Esophagus muscularis mucosa (tissue), 3 donors: ENCODE measurements around the gene HAO1.

ENCODE experiments used
- POLR2A ChIP-seq: fragments of 450-650 bp; IDR thresholded peaks from one replicate; pipeline ENCODE4 v1.6.1; 2017; ENCODE audit warnings: antibody characterized with exemption, moderate library complexity, mild to moderate bottlenecking, low read depth
- POLR2AphosphoS5 ChIP-seq, 2 donors: sonication (generic); formaldehyde crosslinking; IDR thresholded peaks; one replicate each; pipeline ENCODE4 v1.6.1; 2017; ENCODE audit warnings: antibody characterized with exemption in 2 of 2
- TF ChIP-seq, protein P1 (sequence below), 3 experiments: fragments of 200-600 bp in 2 of 3; fragments of 450-650 bp in 1 of 3; sonication (generic) in 2 of 3; IDR thresholded peaks; one replicate each; pipeline ENCODE4 v1.5.1; 2017 to 2019; ENCODE audit warnings: antibody characterized with exemption in 3 of 3, mild to moderate bottlenecking in 2 of 3, moderate library complexity in 1 of 3

- TF ChIP-seq POLR2A (no peak), POLR2AphosphoS5 (IDR thresholded peaks at IDR 0.05) (no peak)
- TF ChIP-seq, protein P1, sequence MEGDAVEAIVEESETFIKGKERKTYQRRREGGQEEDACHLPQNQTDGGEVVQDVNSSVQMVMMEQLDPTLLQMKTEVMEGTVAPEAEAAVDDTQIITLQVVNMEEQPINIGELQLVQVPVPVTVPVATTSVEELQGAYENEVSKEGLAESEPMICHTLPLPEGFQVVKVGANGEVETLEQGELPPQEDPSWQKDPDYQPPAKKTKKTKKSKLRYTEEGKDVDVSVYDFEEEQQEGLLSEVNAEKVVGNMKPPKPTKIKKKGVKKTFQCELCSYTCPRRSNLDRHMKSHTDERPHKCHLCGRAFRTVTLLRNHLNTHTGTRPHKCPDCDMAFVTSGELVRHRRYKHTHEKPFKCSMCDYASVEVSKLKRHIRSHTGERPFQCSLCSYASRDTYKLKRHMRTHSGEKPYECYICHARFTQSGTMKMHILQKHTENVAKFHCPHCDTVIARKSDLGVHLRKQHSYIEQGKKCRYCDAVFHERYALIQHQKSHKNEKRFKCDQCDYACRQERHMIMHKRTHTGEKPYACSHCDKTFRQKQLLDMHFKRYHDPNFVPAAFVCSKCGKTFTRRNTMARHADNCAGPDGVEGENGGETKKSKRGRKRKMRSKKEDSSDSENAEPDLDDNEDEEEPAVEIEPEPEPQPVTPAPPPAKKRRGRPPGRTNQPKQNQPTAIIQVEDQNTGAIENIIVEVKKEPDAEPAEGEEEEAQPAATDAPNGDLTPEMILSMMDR (IDR thresholded peaks at IDR 0.05): no peak
Measured at GRCh38 chr20:7950387-7950786, 10.1 kb upstream of the HAO1 start.
